GM12892 (cell line): ENCODE results near the gene HCRTR1.

ENCODE experiments used
- POLR2A ChIP-seq: IDR thresholded peaks from 2 replicates; pipeline ENCODE4 v1.6.1; 2011; ENCODE audit warnings: low read depth, low read length, control low read depth
- POLR2AphosphoS5 ChIP-seq: IDR thresholded peaks from 2 replicates; pipeline ENCODE4 v1.6.1; 2011; ENCODE audit warnings: low read depth, low read length, control low read depth

GRCh38 chr1:31618916-31619846, 1.7 kb downstream of the HCRTR1 start:
- TF ChIP-seq POLR2A: no peak
- TF ChIP-seq POLR2AphosphoS5: no peak
